K562 (cell line): Measurements from ENCODE around the gene C1QBP. TPM values are rescaled to one million over a fixed set of nuclear protein-coding genes. Genes with fewer than 3 reads are reported as not detected.

ENCODE experiments used
- CCAR2 ChIP-seq: fragments of 200-400 bp; formaldehyde crosslinking; IDR thresholded peaks from 2 replicates; pipeline ENCODE4 v1.6.1; 2017; ENCODE audit warnings: mild to moderate bottlenecking, low read depth, low read length
- FOXM1 ChIP-seq, 2 experiments: fragments of 450-650 bp in 1 of 2; sonication (generic) in 1 of 2; formaldehyde crosslinking in 1 of 2; IDR thresholded peaks; 2 replicates each; pipeline versions ENCODE4 v1.6.1 to v1.9.0; 2017 to 2022; ENCODE audit warnings: low read depth in 2 of 2, mild to moderate bottlenecking in 2 of 2, missing genetic modification reagents in 1 of 2, moderate library complexity in 1 of 2
- KAT8 ChIP-seq: fragments of 450-650 bp; IDR thresholded peaks from 2 replicates; pipeline ENCODE4 v1.6.1; 2016; ENCODE audit warnings: low read depth, mild to moderate bottlenecking
- NRF1 ChIP-seq, 2 experiments: fragments of 450-650 bp; IDR thresholded peaks in 1 of 2; conservative IDR thresholded peaks in 1 of 2; 2 replicates each; pipeline ENCODE4 v1.6.1; 2014; ENCODE audit warnings: mild to moderate bottlenecking in 2 of 2
- PURB ChIP-seq: sonication (generic); formaldehyde crosslinking; IDR thresholded peaks from 2 replicates; pipeline ENCODE4 v1.9.0; 2021; ENCODE audit warnings: low read depth, mild to moderate bottlenecking, missing genetic modification reagents
- SNIP1 ChIP-seq: fragments of 450-650 bp; IDR thresholded peaks from 2 replicates; pipeline ENCODE4 v1.7.1; 2017; ENCODE audit warnings: low read depth, mild to moderate bottlenecking
- SOX6 ChIP-seq: fragments of 450-650 bp; IDR thresholded peaks from 2 replicates; pipeline ENCODE4 v1.6.1; 2014; ENCODE audit warnings: mild to moderate bottlenecking
- TBL1XR1 ChIP-seq, 2 experiments: IDR thresholded peaks; 2 replicates each; pipeline ENCODE4 v1.6.1; 2012; ENCODE audit warnings: improper control_type of control experiment in 2 of 2, low read length in 2 of 2, mild to moderate bottlenecking in 1 of 2
- ZNF507 ChIP-seq: conservative IDR thresholded peaks from 2 replicates; pipeline ENCODE4 v1.6.1; 2017; ENCODE audit warnings: missing genetic modification characterization, missing compliant biosample characterization
- polyA plus RNA-seq, 8 experiments: library from polyadenylated mRNA; depleted of rRNA in 4 of 8; stranded (reverse) in 5 of 8; unstranded in 3 of 8; fragments of >200 nt; fragmentation: Nextera tagmentation in 2 of 8; fragmentation: Illumina TruSeq in 1 of 8; extraction: Ambion mirVana in 2 of 8; extraction: Trizol in 1 of 8; gene quantifications; 2 replicates each; pipeline versions ENCODE4 v1.2.1 to v1.2.3, GENCODE V29; 2011 to 2014; ENCODE audit warnings: inconsistent platforms in 1 of 8, missing spikeins in 1 of 8
- total RNA-seq, 7 experiments: library from RNA; depleted of rRNA in 6 of 7; stranded (reverse); fragments of >200 nt in 6 of 7; fragmentation: Illumina TruSeq in 2 of 7; extraction: Trizol in 2 of 7; gene quantifications; 2 replicates each; pipeline versions ENCODE4 v1.2.1 to v1.2.3, GENCODE V29; 2011 to 2021; ENCODE audit warnings: low replicate concordance in 1 of 7
- TF ChIP-seq, protein P1 (sequence below): fragments of 450-650 bp; formaldehyde crosslinking; conservative IDR thresholded peaks from 2 replicates; pipeline ENCODE4 v1.4.0; 2022; ENCODE audit warnings: mild to moderate bottlenecking, missing genetic modification characterization
- TF ChIP-seq, protein P2 (sequence below): fragments of 200-400 bp; formaldehyde crosslinking; IDR thresholded peaks from 2 replicates; pipeline ENCODE4 v1.6.1; 2017; ENCODE audit warnings: mild to moderate bottlenecking, low read depth, low read length, moderate library complexity
- TF ChIP-seq, protein P3 (sequence below): fragments of 450-650 bp; formaldehyde crosslinking; IDR thresholded peaks from 2 replicates; pipeline ENCODE4 v1.4.0; 2022; ENCODE audit warnings: missing genetic modification characterization
- TF ChIP-seq, protein P4 (sequence below): sonication (generic); formaldehyde crosslinking; IDR thresholded peaks from 2 replicates; pipeline ENCODE4 v1.8.0; 2023; ENCODE audit warnings: mild to moderate bottlenecking, missing genetic modification reagents
- TF ChIP-seq, protein P5 (sequence below): IDR thresholded peaks from 2 replicates; pipeline ENCODE4 v1.6.1; 2011; ENCODE audit warnings: borderline replicate concordance, low read depth, mild to moderate bottlenecking, moderate library complexity, low read length; ENCODE audit not compliant: insufficient read depth, poor library complexity, severe bottlenecking
- TF ChIP-seq, protein P6 (sequence below): sonication (generic); formaldehyde crosslinking; IDR thresholded peaks from 2 replicates; pipeline ENCODE4 v1.8.0; 2022; ENCODE audit warnings: mild to moderate bottlenecking, missing genetic modification reagents
- TF ChIP-seq, protein P7 (sequence below): sonication (generic); formaldehyde crosslinking; IDR thresholded peaks from 2 replicates; pipeline ENCODE4 v1.9.0; 2022; ENCODE audit warnings: mild to moderate bottlenecking, missing genetic modification reagents

The C1QBP gene
- total and polyA plus RNA-seq, 9 of the 15 experiments (the other 6 are each of a cell fraction or from before 2014, with no cell fraction given) = 90.7 to 665 (median 414) TPM

DNA sequence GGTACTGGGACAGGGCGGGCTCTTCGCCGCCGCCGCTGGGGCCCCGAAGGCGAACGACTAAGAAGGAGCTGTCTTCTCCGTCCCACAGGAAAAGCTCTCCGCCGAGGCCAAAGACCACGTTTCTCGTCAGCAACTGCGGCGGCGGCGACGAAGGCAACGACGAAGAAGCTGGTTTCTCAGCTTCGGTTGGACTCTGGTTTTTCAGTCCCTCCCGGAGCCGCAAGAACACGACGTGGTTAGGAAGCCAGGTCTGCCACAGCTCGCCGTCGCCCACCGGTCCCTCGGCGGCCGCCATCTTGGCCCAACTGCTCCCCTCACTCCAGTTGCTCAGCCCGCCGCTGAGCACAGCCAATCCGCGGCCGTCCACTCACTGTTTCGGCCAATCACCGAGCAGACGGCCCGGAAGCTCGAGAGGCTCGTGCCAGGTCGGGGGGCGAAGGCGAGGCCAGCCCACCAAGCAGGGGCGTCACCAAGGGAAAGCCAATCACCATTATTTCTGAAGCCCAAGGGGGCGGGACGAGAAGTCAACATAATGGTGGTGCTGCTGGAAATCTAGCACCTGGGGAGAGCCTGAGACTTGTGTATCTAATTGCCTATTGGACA lies 19.5 kb downstream of the C1QBP start, which contains the start of gene NUP88 (continued):
- TF ChIP-seq SNIP1 = no peak
- TF ChIP-seq, protein P1, sequence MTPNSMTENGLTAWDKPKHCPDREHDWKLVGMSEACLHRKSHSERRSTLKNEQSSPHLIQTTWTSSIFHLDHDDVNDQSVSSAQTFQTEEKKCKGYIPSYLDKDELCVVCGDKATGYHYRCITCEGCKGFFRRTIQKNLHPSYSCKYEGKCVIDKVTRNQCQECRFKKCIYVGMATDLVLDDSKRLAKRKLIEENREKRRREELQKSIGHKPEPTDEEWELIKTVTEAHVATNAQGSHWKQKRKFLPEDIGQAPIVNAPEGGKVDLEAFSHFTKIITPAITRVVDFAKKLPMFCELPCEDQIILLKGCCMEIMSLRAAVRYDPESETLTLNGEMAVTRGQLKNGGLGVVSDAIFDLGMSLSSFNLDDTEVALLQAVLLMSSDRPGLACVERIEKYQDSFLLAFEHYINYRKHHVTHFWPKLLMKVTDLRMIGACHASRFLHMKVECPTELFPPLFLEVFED = no peak
- no peak for TF ChIP-seq CCAR2
- TF ChIP-seq, protein P2, sequence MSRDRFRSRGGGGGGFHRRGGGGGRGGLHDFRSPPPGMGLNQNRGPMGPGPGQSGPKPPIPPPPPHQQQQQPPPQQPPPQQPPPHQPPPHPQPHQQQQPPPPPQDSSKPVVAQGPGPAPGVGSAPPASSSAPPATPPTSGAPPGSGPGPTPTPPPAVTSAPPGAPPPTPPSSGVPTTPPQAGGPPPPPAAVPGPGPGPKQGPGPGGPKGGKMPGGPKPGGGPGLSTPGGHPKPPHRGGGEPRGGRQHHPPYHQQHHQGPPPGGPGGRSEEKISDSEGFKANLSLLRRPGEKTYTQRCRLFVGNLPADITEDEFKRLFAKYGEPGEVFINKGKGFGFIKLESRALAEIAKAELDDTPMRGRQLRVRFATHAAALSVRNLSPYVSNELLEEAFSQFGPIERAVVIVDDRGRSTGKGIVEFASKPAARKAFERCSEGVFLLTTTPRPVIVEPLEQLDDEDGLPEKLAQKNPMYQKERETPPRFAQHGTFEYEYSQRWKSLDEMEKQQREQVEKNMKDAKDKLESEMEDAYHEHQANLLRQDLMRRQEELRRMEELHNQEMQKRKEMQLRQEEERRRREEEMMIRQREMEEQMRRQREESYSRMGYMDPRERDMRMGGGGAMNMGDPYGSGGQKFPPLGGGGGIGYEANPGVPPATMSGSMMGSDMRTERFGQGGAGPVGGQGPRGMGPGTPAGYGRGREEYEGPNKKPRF = no peak
- no peak for TF ChIP-seq KAT8
- TF ChIP-seq FOXM1 (IDR thresholded peaks at IDR 0.05; ENCODE audit: low read depth) = peak; percentile 27; the same call in 1 of the 2 replicates
- TF ChIP-seq FOXM1 (CRISPR knock-in tag; IDR thresholded peaks at IDR 0.05; ENCODE audit: low read depth) = no peak; the same call in 1 of the 2 replicates
- TF ChIP-seq, protein P3, sequence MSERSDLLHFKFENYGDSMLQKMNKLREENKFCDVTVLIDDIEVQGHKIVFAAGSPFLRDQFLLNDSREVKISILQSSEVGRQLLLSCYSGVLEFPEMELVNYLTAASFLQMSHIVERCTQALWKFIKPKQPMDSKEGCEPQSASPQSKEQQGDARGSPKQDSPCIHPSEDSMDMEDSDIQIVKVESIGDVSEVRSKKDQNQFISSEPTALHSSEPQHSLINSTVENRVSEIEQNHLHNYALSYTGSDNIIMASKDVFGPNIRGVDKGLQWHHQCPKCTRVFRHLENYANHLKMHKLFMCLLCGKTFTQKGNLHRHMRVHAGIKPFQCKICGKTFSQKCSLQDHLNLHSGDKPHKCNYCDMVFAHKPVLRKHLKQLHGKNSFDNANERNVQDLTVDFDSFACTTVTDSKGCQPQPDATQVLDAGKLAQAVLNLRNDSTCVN = no peak
- TF ChIP-seq, protein P4, sequence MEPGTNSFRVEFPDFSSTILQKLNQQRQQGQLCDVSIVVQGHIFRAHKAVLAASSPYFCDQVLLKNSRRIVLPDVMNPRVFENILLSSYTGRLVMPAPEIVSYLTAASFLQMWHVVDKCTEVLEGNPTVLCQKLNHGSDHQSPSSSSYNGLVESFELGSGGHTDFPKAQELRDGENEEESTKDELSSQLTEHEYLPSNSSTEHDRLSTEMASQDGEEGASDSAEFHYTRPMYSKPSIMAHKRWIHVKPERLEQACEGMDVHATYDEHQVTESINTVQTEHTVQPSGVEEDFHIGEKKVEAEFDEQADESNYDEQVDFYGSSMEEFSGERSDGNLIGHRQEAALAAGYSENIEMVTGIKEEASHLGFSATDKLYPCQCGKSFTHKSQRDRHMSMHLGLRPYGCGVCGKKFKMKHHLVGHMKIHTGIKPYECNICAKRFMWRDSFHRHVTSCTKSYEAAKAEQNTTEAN (CRISPR knock-in tag) = no peak
- TF ChIP-seq NRF1 (conservative IDR thresholded peaks at IDR 0.05 in 1 of 2, IDR thresholded peaks at IDR 0.05 in 1 of 2) = peak; percentile 43 to 57; a peak in 3 of 4 replicates
- no peak for TF ChIP-seq TBL1XR1 (IDR thresholded peaks at IDR 0.05; ENCODE audit: low read length in 2 of 2)
- TF ChIP-seq, protein P5, sequence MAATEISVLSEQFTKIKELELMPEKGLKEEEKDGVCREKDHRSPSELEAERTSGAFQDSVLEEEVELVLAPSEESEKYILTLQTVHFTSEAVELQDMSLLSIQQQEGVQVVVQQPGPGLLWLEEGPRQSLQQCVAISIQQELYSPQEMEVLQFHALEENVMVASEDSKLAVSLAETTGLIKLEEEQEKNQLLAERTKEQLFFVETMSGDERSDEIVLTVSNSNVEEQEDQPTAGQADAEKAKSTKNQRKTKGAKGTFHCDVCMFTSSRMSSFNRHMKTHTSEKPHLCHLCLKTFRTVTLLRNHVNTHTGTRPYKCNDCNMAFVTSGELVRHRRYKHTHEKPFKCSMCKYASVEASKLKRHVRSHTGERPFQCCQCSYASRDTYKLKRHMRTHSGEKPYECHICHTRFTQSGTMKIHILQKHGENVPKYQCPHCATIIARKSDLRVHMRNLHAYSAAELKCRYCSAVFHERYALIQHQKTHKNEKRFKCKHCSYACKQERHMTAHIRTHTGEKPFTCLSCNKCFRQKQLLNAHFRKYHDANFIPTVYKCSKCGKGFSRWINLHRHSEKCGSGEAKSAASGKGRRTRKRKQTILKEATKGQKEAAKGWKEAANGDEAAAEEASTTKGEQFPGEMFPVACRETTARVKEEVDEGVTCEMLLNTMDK = no peak
- TF ChIP-seq, protein P6, sequence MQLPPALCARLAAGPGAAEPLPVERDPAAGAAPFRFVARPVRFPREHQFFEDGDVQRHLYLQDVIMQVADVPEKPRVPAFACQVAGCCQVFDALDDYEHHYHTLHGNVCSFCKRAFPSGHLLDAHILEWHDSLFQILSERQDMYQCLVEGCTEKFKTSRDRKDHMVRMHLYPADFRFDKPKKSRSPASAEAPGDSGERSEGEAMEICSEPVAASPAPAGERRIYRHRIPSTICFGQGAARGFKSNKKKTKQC (CRISPR knock-in tag) = peak; percentile 78; the same call in 1 of the 2 replicates
- no peak for TF ChIP-seq ZNF507 (tag)
- no peak for TF ChIP-seq PURB (CRISPR knock-in tag)
- no peak for TF ChIP-seq SOX6
- TF ChIP-seq, protein P7, sequence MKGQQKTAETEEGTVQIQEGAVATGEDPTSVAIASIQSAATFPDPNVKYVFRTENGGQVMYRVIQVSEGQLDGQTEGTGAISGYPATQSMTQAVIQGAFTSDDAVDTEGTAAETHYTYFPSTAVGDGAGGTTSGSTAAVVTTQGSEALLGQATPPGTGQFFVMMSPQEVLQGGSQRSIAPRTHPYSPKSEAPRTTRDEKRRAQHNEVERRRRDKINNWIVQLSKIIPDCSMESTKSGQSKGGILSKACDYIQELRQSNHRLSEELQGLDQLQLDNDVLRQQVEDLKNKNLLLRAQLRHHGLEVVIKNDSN = no peak
